Osteocyte (in vitro differentiated cells): ENCODE measurements around the gene F10. TPM values are rescaled to one million over a fixed set of nuclear protein-coding genes. Genes with fewer than 3 reads are reported as not detected.
"Not testable (repeated sequence)": the region's sequence is repeated elsewhere in the genome, so short reads cannot be mapped to it uniquely, and the experiment has no call there.

Source experiments
- DNase-seq: peaks from one replicate; pipeline ENCODE4 v3.0.0; 2021; ENCODE audit warnings: mixed read lengths; ENCODE audit not compliant: unreplicated experiment; ENCODE audit errors: extremely low spot score
- H3K27ac Mint-ChIP-seq: one replicate; pipeline ENCODE4 v1.8.0; 2021; ENCODE audit warnings: mild to moderate bottlenecking, mixed read lengths; ENCODE audit not compliant: unreplicated experiment
- H3K27me3 Mint-ChIP-seq: one replicate; pipeline ENCODE4 v1.8.0; 2021; ENCODE audit warnings: mixed read lengths; ENCODE audit not compliant: unreplicated experiment
- H3K36me3 Mint-ChIP-seq: one replicate; pipeline ENCODE4 v1.8.0; 2021; ENCODE audit warnings: mixed read lengths; ENCODE audit not compliant: unreplicated experiment
- H3K4me1 Mint-ChIP-seq: one replicate; pipeline ENCODE4 v1.8.0; 2021; ENCODE audit warnings: mixed read lengths; ENCODE audit not compliant: unreplicated experiment
- H3K4me3 Mint-ChIP-seq: one replicate; pipeline ENCODE4 v1.8.0; 2021; ENCODE audit warnings: mild to moderate bottlenecking, moderate library complexity, mixed read lengths; ENCODE audit not compliant: unreplicated experiment
- H3K9me3 Mint-ChIP-seq: one replicate; pipeline ENCODE4 v1.8.0; 2021; ENCODE audit warnings: mixed read lengths; ENCODE audit not compliant: unreplicated experiment
- CTCF ChIP-seq: fragments of 200-600 bp; sonication (generic); IDR thresholded peaks from 2 replicates; pipeline ENCODE4 v1.5.0; 2021; ENCODE audit warnings: antibody characterized with exemption, mild to moderate bottlenecking, moderate library complexity
- total RNA-seq: library from RNA; stranded (reverse); gene quantifications from 2 replicates; pipeline ENCODE4 v1.2.1, GENCODE V29; 2021

F10 gene
- total RNA-seq, 1 donor from 2014 or later: 1.8 TPM

GRCh38 chr13:113110048-113110851 is 12.3 kb upstream of the F10 start:
- TF ChIP-seq CTCF: no peak
- Mint-ChIP-seq H3K36me3 (no peaks in the 10 kb centered on the region), H3K4me3 (no peak overlapping the region), H3K4me1 (no peaks in the 10 kb centered on the region), H3K9me3 (no peaks in the 10 kb centered on the region), H3K27me3 (no peaks in the 10 kb centered on the region), H3K27ac (no peak overlapping the region)
- no peak for DNase-seq

GRCh38 chr13:113110852-113111315 is 11.7 kb upstream of the F10 start:
- no peak for TF ChIP-seq CTCF
- Mint-ChIP-seq H3K4me1 (no peaks in the 10 kb centered on the region), H3K27me3 (no peaks in the 10 kb centered on the region), H3K4me3 (no peak overlapping the region), H3K27ac (no peak overlapping the region), H3K36me3 (no peaks in the 10 kb centered on the region), H3K9me3 (no peaks in the 10 kb centered on the region)
- DNase-seq: no peak

- H3K4me1 Mint-ChIP-seq, H3K36me3 Mint-ChIP-seq, H3K4me3 Mint-ChIP-seq, DNase-seq, H3K9me3 Mint-ChIP-seq, H3K27me3 Mint-ChIP-seq, H3K27ac Mint-ChIP-seq: not testable (repeated sequence)
These were observed 10.8 kb upstream of the F10 start for GRCh38 chr13:113111821-113112220.

GRCh38 chr13:113112475-113112874 is 10.1 kb upstream of the F10 start:
- not testable (repeated sequence) for H3K27ac Mint-ChIP-seq, H3K4me3 Mint-ChIP-seq, H3K4me1 Mint-ChIP-seq, H3K27me3 Mint-ChIP-seq, H3K9me3 Mint-ChIP-seq, DNase-seq, H3K36me3 Mint-ChIP-seq

- H3K9me3 Mint-ChIP-seq: no peaks in the 10 kb centered on the region
- DNase-seq: peak; percentile 38
- TF ChIP-seq CTCF: no peak
- H3K4me1 Mint-ChIP-seq: peaks cover 2% of the 10 kb centered on the region
- no peaks in the 10 kb centered on the region for H3K36me3 Mint-ChIP-seq
- H3K4me3 Mint-ChIP-seq: no peak overlapping the region
- H3K27me3 Mint-ChIP-seq: no peaks in the 10 kb centered on the region
- H3K27ac Mint-ChIP-seq: no peak overlapping the region
These were observed 9.4 kb upstream of the F10 start for GRCh38 chr13:113112893-113113845.
